GM19351 (cell line): ENCODE measurements around the gene FOXN3.
"Not testable (repeated sequence)": the region's sequence is repeated elsewhere in the genome, so short reads cannot be mapped to it uniquely, and the experiment has no call there.

Experiments
- ATAC-seq: cut with Tn5 transposase; IDR thresholded peaks from one replicate; pipeline ENCODE4 v1.9.1; 2021; ENCODE audit warnings: mild to moderate bottlenecking, moderate library complexity; ENCODE audit not compliant: unreplicated experiment

FOXN3 gene

DNA sequence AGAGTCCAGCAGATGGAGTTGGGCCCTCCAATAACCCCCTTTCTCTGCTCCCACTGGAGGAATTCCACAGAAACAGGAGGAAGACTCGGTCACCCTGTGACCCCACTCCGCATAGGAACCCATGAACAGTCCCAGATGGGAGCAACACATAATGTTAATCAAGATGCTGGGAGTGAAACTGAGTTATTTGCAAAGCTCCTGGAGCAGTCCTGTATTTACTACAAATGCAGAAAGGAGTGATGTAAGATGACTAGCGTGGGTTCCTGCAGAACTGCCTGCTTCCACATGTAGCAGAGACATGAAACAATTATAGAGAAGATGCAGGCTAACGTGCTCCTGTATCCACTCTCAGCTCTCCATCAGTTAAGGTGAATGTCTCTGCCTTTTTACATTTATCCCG lies 274.7 kb downstream of the FOXN3 start:
- no peak for ATAC-seq

DNA sequence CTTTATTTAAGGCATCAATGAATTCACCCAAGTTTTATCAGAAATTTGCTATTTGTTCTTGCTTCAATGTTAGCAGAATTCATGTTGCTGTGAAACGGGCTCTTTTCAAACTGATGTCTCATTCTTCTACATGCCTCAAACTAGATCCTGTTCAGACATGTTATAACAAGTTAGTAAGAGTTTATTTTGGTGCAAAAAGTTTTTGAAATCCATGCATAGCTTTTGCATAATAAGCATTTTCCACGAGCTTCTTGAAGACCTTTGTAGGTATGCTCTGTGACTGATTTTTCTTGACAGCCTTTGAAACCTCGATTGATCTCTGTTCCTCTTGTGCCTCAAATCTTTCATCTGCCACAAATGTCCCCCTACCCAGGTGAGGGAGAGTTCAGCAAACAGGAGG lies 275.2 kb downstream of the FOXN3 start:
- ATAC-seq, result no peak

DNA sequence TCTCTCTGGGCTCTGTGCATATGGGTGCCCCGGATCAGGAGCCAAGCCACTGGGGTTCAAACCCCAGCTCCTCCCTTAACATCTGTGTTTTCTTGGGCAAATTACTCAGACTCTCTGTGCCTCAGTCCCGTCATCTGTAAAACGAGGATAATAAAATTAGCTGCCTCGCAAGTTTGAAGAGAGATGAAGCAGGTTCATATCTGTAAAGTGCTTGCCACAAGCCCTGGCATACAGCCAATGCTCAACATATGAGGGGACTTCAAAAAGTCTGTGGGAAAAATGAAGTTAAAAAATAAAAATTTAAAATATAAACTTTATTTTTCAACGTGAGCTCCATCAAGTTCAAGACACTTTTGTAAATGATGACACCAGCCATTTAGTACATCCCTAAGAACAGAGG lies 276.7 kb downstream of the FOXN3 start:
- ATAC-seq, result no peak

DNA sequence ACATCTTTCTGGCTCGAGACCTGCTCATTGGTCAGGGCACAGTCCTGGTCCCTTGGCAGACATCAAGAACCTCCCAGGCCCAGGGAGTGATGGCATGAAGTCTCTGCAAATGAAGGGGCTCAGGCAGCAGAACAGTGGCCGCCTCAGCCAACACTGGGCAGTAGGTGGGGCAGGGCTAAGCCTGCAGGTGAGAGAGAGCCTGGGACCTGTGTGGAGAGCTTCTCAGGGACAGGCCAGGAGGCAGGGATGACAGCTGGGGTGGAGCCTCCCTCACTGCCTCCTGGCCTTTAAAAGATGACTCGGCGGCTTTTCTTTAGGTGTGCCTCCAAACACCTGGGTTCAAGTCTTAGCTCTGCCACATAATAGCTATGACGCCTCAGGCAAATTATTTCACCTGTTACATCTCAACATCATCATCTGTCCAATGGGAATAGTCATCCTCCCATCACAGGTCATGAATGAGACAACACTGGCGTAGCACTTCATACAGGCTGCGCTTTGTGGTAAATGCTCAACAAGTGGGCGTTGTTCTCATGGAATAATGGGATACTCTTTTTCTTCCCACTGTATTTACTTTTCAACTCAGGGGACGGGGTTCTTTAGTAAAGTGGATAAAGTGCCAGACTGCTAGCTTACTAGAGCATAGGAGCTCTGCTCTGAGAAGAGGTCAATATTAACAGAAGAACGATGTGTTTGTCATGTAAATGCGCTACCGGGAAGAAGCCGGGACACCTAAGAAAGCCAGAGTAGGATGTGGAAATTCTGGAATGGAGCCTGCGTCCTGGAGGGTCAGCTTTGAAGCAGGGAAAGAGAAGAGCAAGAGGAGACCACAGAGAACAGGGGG lies 277.4 kb downstream of the FOXN3 start:
- ATAC-seq, result no peak

DNA sequence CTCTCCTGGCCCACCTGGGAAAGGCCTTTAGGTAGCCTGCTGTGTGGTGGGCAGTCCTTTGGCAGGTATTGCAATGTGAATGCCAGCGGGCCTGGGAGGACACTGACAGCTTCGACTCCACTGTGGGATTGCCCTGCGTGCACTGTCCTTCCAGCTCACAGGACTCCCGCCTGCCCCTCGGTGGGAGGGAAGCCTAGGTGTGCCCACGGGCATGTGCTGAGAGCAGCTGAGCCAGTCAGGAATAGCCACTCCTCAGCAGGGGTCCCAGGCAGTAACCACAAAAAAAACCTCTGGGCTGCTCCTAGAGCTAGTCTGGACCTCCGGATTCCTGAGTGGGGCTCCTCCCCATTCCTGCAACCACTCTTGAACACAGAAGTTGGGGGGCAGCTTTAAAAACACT lies 278.2 kb downstream of the FOXN3 start:
- no peak for ATAC-seq

DNA sequence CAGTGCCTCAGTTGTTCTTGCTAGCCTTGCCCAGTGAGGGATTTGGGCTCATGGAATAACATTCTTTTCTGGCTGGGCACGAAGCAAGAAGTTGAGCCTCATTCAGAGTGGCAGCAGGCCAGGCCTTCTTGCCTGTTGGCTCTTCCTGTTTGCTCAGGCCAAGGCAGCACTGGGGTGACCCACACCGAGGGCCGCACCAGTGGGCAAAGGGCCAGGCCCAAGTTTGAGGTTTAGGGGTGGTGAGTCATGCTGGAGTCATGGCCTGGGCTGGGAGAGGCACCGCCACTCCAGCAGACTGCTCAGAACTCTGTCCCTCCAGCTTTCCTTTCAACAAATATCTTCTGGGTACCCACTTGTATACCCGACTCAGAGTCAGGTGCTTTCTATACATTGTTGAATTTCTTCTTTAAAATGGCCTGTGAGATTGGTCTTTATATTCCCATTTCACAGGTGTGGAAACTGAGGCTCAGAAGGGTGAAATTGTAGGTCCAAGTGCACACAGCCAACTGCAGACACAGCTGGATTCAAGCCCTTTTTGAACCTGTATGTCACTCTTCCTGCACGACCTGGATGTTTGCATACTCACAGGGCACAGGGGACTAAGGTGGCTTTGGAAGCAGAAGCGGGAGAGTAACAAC lies 279.4 kb downstream of the FOXN3 start:
- no peak for ATAC-seq

DNA sequence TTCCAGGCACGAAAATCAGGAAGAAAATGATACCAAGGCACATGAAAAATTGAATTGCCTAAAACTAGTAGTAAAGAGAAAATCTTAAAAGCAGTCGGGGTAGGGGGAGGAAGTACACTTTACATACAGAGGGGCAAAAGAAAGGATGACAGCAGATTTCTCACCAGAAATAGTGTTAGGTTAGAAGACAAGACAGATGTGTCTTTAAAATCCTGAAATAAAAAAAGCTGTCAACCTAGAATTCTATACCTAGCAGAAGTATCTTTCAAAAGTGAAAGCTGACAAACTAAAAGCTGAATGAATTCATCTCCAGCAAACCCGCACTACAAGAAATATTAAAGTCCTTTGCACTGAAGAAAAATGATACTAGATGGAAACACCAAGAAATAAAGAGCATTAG lies 280.4 kb downstream of the FOXN3 start:
- ATAC-seq, result no peak

DNA sequence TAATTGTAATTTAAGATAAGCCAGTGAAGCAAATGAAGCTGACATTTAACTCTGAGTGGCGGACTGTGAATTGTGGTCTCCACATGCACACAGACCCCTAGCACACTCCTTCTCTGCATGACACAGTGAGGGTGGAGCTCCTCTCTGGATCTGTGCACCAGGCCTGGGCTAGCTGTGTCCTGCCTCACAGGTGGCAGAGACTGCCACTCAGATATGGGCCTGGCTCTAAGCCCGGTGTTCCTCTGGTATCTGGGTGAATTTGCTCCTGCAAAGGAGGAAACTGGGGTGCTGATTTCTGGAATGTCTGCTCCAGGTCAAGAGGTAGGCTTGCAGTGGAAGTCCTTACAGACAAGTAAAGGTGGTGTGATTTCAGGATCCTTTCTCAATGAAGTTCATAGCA lies 282.4 kb downstream of the FOXN3 start:
- no peak for ATAC-seq

DNA sequence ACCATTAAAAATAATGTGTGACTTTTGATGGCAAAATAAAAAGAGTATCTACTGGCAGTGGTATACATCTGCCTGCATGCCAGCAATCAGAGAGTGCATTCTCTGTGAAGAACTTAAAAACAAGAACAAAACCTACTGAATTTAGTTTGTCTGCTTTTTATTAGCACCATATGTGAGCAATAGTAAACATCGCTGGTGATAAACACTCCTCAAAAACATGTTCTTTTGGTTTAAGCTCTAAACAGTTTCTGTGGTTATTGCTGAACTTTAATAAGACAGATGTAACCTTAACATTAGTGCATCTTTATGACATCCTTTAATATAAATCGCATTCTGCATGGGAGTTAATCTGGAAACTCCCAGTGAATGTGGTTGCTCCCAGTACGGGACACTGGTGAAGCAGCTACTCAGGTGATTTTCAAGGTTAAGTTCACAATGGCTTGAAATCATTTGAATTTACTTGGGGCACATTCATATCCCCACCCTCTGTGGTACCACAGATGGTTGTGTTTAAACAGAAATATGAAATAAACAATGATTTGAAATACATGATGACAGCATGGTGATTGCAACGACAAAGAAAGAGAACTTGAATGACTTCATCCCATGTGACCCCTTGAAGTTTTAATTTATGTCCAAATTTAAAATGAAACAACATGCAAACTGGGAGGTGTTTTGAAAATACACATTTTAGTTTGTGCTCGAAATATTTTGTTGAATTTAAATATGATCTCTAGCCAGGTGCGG lies 285.9 kb downstream of the FOXN3 start:
- no peak for ATAC-seq

DNA sequence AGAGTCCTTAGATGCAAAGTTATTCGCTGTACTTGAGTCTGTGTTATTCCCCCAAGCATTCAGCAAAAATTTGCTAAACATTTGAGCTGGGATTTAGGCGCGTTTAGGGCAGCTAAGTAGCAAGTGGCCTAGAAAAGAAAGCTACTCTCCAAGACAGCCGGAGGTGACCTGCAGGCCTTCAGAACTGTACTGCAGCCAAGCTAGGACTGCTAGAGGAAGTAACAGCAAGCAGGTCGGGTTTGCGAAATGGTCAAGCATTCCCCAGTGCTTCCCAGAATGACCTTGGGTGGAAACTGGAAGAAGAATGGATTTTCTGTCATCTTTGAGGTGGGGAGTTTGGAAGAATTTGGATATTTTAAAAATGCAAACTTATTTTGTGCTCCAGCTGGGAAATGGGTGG lies 287.5 kb downstream of the FOXN3 start:
- ATAC-seq, result no peak

DNA sequence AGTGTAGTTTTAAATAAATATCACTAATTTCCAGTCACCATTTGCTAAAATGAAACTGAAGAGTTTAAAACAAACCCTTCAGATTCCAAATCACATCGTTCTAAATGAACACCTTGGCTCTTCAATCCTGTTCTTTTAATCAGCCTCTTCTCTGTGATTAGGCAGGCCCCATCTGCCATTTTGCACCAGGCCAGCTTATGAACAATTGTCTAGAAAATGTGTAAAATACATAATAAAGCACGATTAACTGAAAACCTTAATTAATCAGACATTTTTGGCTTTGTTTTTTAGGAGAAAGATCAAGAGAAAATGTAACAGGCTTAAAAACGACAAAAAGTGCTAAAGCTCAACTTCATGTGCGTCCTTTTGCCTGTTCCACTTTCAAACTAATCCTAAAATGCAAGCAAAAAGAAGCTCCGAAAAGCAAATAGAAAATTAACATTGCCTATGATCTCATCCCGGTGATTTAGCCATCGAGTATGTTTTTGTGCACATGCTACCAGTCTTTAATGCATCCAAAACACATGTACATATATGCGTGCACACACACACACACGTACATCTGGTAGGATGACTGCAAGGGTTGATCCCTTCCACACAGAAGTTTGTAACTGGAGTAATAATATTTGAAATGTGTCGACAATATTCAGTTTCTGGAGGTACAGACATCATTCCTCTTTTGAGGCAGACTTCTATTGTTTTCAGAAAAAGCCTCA lies 288.6 kb downstream of the FOXN3 start:
- no peak for ATAC-seq

DNA sequence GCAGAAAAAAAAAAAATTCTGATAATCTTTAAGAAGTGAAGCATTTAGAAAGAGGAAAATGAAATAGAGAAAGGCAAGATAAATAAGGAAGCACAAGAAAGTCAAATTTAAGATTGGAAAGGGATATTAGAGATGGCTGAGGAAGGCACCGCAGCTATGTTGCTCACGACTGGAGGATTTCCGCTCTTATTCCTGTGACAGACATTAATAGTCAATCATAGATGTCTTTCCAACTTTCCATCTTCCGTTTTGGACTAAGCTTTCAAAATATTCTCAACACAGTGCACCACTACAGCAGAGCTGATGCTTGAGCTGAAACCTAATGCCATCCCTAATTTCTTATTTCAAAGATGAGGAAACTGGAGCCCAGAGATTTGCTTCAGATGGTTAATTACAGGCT lies 290.6 kb downstream of the FOXN3 start:
- ATAC-seq, result no peak

DNA sequence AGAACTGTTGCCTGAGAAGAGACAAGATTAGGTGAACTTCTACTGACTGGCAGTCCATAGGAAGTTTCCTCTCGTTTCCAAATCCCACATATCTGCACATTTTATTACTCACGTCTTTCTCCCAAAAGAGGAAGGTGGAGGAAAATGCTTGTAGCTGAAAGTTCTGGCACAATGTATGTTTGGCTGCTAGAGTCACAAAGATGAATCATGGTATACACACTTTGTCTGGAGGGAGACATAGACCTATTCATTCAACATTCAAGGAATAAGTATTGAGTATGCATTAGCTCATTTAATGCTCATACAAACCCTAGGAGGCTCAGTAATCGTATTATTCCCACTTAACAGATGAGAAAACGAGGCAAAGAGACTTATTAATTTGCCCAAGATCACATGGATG lies 291.8 kb downstream of the FOXN3 start:
- ATAC-seq, result no peak

DNA sequence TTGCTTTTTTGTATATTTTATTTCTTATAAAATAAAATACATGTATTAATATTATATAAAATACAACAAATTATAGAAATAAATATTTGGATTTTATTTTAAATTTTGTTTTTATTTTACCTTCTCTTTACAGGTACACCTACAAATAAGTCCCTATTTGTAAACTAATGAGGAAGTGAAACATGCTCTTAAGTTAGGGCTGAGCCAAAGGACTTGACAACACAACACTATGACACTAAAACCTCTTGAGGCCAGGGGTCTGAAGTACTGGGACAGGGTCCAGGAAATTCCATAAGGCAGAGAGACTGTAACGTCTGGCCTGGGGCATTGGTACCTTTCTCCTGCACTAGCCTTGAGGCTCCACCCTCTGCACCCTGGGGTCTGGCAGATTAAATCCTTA lies 293.2 kb downstream of the FOXN3 start:
- peak; percentile 73 for ATAC-seq

DNA sequence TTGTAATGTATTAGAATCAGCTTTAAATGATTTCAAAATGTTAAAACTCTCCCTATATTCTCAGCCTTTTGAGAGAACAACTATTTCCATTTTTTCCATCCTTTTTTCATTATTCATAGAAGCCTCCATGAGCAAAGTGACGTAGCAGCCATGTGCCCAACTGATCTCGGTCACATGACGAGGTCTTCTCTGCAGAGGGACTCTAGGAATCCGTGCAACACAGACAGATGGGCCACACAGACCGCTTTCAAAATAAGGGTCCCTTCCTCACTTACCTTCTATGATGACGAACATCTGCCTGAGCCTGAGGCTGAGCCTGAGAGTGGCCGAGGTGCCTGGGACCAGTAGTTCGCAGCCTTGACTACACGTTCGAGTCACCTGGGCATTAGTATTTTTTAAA lies 293.8 kb downstream of the FOXN3 start:
- no peak for ATAC-seq

DNA sequence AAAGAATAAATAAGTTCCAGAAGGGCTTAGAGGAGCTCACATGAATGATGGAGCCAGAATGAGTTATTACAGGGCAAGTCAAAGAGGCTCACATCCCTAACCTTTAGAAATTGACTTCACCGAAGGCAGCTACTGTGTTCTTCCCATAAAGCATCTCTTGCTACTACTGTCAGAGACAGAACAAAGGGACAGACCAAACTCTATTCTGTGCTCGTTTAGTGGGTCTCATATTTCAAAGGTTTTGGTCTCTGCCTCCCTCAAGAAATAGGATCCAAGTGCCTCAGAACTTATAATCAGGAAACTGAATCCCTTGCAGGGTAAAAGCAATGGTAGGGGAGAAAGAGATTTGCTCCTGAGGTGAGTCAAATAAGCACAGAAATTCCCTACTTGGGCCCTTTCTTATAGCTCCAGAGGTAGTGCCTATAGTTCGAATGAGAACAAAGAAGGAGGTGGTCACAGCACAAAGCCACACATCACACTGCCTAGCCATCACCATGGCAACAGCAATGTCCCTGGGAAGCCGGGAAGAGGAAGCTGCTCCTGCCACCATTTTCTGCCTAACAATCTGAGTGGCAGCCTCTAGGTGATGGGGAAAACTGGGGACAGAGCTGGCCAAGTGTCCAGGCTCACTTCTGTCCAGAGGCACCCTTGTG lies 294.9 kb downstream of the FOXN3 start:
- ATAC-seq, result no peak

DNA sequence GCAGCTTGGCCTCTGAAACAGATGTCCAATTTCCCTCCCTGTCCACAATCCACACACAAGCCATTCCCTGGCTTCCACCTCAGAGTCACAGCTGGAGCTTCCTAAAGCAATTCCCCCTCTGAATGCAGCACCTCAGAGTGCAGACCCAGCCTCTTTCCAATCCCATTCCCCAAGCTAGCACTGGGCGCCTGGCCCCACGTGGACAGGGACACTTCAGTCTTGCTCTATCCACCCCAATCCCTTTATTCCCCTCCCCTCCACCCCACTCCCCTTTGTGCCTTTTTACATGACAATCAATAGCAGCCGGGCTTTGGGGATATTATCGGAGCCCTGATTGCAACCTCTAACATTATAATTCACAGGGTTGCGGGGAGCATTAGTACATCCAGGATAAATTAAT lies 300.0 kb downstream of the FOXN3 start:
- ATAC-seq, result no peak

DNA sequence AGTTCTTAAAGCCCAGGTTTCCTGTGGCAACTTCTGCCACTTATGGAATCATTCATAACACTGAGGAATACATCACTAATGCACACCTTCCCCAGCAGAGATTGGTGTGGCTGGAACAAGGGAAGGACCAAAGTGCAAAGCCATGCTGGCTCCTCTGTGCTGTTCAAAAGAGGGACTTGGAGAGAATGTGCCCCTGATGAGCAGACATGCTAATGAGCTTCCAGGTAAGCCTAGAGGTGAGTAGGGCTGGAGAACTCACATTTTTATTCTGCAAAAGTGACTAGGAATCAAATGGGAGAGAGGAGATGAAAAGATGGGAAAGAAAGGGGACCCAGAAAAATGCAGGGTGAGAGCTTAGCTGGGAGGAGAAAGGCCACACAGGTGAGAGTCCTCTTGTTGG lies 302.9 kb downstream of the FOXN3 start:
- ATAC-seq, result no peak

DNA sequence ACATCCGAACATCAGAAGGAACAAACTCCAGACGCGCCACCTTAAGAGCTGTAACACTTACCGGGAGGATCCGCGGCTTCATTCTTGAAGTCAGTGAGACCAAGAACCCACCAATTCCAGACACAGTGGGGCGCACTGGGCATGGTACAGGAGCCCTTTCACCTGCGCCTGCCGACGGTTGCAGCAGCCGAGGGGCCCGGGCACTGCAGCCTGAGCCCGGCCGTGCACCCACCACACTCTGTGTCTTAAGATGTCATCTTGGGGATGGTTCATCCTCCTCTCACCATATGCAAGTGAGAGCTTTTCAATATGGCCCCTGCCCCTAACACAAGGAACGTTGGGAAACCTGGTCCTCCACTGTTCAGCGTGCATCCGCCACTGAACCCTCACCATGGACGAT lies 304.3 kb downstream of the FOXN3 start:
- no peak for ATAC-seq

DNA sequence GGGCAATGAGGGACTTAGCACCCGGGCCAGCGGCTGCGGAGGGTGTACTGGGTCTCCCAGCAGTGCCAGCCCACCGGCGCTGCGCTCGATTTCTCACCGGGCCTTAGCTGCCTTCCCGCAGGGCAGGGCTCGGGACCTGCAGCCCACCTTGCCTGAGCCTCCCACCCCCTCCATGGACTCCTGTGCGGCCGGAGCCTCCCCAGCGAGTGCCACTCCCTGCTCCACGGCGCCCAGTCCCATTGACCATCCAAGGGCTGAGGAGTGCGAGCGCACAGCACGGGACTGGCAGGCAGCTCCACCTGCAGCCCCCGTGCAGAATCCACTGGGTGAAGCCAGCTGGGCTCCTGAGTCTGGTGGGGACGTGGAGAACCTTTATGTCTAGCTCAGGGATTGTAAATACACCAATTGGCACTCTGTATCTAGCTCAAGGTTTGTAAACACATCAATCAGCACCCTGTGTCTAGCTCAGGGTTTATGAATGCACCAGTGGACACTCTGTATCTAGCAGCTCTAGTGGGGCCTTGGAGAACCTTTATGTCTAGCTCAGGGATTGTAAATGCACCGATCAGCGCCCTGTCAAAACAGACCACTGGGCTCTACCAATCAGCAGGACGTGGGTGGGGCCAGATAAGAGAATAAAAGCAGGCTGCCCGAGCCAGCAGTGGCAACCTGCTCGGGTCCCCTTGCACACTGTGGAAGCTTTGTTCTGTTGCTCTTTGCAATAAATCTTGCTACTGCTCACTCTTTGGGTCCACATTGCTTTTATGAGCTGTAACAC lies 305.1 kb downstream of the FOXN3 start:
- not testable (repeated sequence) for ATAC-seq
